Stimulated activated CD4-positive, alpha-beta T cell treated with anti-CD3 and anti-CD28 coated beads, Interleukin-1b, Interleukin-23, amount 100 ng/mL, for 1 hour (primary cell): ENCODE data around the gene CPNE5.
A peak's percentile ranks its signal among the peaks of the same experiment; 100 is the strongest.

Experiments
- DNase-seq, 2 donors: peaks; one replicate each; pipeline ENCODE4 v3.0.0-alpha.2; 2020; ENCODE audit warnings: low read depth in 2 of 2

CPNE5 gene

DNA sequence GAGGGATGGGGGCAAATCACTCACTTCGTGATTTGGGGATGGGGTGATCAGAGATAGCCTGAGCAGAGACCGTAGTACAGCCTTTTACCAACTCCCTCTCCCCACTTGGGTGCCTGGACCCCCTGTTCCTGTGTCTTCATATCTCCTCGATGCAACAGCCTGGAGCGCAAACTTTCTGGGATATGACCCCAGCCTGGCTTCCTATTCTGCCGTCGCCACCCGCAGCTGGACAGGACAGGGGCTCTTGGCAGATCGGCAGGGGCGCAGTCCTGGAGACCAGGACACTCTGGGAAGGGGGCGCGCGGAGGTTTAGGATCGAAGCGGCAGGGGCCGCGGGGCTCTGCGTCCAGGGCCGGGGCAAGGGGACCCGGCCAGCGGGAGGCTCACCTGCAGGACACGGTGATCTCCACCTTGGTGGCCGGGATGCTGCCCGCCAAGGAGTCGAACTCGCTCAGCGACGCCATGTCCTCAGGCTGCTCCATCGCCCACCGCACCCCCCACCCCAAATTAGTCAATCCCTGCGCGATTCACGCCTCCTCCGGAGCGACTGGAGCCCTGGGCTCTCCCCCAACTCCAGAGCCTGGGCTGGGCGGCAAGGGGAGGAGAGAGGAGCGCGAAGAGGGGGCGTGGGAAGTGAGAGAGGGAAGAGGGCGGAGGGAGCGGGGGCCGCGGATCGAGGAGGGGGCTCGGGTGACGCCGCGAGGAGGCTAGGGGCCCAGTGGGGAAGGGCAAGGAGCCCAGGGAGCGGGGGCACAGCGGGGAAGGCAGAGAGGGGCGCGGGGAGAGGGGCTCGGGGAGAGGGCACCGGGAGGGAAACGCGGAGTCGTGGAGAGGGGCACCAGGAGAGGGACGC is at the start of gene CPNE5:
Gene CPNE5 (minus strand): TSS at position 549 of the 853 bp plus-strand sequence. CDS start 67 bp downstream, at position 482.
- no peak for DNase-seq

DNA sequence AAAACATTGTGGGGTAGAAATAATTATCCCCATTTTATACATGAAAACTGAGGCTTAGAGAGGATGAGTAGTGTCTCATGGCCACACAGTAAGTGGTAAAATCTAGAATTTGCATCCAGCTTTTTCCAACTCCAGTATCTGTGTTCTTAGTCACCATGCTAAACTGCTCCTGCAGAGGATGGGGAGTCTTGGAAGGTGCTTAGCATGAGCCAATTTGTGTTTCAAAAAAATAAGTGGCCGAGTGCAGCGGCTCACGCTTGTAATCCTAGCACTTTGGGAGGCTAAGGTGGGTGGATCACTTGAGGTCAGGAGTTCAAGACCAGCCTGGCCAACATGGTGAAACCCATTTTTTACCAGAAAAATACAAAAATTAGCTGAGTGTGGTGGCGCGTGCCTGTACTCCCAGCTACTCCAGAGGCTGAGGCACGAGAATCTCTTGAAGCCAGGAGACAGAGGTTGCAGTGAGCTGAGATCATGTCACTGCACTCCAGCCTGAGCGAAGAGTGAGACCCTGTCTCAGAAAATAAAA is 48.9 kb upstream of the CPNE5 start:
- DNase-seq, result no peak

GRCh38 chr6:36886950-36887618 is 47.8 kb upstream of the CPNE5 start:
- no peak for DNase-seq

DNA sequence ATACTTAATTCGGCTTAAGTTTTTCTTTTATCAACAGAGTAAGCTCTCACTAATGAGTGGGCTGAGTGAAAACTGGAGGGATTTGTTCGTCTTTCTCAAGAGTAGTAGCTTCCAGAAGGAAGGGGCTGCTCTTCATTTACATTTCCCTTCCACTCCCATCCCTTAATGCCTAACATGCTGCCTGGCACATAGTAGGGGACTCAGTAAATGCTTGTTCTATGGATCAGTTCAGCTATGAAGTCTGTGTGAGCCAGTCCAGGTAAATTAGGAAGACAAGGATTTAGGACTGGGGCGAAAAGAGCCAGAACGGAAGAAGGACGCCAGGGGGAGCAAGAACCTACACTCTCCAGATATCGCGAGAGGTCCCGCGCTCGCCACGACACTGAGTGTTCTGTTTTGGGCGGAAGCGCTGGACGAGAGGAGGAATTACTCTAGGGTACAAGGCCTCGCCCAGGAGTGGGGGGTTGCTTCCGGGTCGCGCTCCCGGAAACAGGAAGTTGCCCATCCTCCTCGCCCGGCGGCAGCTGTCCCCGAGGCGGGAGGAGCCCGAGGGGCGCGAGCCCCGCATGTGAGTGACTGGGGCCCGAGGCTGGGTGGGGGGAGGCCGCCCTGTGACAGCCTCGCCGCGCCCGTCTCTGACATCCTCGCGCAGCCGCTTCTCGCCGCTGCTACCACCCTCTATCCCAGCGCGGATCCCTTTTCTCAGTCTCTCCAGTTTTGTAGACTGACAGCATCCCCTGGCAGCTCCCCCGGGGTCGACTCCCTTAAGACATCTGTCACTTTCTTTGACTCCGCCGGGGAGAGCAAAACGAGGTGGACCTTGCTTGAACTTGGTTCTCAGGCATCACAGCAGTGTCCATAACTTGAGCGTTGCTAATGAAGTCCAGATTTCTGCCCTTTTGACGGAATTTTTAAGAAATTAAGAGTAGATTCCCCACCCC is 46.5 kb upstream of the CPNE5 start, which contains the start of gene C6orf89:
Gene C6orf89 (plus strand): TSS at position 492 of the 941 bp plus-strand sequence. CDS start 13,493 bp downstream, outside the sequence.
- DNase-seq, result peak; percentile 89 to 96

GRCh38 chr6:36884610-36885009 is 45.4 kb upstream of the CPNE5 start:
- DNase-seq, result no peak

DNA sequence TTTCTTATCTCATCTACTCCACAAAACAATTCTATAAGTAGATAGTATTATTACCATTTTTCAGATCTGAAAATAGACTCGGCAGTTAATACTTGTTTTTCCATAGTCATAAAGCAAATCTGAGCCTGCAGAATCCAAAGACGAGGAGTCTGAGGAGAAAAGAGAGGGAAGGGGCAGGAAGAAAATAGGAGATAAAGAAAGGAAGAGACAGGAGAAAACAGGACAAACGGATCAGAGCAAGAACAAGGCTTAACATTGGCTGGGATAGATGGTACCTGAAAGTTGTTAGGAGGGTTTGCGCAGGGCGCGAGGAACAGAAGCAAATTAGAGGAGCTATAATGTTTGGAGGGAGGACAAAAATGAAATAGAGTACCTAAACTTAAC is 36.0 kb upstream of the CPNE5 start:
- no peak for DNase-seq

DNA sequence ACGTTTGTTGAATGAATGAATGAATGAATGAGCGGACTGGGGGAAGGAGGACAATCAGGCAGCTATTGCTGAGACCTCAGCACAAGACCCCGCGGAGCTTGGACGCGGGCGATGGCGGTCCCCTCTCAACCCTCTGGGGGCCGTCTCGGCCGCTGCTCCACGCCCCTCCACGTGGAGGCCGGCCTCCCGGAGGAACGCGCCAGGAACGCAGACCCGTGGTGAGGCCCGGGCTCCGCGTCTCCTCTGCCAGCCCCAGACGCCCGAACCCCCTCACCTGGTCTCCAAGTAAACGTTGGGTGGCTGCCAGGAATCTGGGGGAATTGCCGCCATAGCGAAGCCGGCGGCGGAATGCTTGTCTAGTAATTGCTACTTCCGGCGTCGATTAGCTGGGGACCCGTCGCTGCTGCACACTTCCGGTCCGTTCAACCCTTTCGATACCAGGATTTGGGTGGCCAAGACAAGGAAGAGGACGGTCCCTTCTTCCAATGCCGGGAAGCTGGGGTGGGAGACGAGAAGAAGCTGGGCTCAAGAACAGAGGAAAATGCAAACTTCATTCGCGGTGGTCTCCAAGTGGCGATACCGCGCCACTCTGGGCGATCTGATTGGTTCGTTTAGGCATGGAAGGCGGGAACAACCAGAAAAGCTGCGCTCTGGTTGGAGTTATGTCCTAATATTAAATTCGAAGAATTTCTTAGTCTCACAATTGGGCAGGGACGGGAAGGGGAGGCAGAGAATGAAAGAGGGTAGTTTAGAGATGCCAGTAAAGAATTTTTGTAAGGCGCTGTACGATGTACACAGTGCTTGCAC is 35.4 kb upstream of the CPNE5 start, which contains the start of gene PPIL1:
Gene PPIL1 (minus strand): TSS at position 361 of the 807 bp plus-strand sequence. CDS start 31 bp downstream, at position 330.
- DNase-seq, result peak; percentile 58 to 62

DNA sequence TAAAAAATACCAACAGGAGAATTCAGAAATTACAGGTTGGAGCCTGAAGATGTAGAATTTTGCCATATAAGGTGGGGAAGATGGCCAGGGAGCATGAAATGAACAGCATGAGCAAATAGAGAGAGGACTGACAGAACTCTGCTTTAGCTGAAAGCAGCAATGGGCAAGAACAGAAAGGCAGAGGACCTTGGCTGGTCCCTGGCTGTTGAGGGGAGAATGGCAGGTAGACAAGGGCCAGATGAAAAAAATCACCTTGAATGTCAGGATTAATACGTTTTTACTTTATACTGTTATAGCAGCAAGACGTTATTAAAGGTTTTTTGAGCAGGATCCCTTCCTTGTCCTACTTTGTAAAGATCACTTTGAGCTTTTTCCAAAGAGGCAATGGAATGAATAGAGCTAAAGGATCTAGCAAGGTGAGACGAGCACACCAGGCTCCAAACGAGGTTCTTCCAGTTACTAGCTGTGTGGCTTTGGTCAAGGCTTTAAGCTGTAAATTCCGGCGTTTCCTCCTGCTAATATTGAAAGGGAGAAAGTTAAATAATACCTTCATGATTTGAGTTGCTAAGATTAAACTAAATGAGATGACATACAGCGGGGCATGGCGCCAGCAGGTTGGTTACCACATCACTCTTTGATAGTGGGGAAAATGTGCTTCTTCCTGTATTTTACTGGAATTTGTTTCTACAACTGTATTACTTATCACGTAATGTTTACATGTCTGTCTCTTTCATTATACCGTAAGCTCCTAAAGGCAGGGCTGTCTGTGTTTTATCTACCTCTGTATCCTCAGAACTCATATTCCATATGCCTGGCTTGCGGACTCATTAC is 34.6 kb upstream of the CPNE5 start:
- DNase-seq, result no peak

DNA sequence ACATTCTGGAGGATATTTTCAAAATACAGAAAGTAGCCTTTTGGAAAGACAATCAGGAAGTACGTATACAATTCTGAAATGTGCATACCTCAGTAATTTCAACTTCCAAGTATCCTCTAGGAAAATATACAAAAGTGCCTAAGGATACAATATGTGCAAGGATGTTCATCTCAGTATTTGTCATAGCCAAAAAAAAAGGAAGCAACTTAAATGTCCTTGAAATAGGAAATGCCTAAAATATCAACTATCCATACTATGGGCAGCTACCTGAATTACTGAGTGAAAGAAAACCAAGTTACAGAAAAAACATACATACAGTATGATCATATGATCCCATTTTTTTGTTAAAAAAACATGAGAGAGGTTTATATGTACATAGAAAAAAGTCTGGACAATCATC is 33.9 kb upstream of the CPNE5 start:
- DNase-seq, result no peak

GRCh38 chr6:36871686-36872085 is 32.4 kb upstream of the CPNE5 start:
- no peak for DNase-seq

DNA sequence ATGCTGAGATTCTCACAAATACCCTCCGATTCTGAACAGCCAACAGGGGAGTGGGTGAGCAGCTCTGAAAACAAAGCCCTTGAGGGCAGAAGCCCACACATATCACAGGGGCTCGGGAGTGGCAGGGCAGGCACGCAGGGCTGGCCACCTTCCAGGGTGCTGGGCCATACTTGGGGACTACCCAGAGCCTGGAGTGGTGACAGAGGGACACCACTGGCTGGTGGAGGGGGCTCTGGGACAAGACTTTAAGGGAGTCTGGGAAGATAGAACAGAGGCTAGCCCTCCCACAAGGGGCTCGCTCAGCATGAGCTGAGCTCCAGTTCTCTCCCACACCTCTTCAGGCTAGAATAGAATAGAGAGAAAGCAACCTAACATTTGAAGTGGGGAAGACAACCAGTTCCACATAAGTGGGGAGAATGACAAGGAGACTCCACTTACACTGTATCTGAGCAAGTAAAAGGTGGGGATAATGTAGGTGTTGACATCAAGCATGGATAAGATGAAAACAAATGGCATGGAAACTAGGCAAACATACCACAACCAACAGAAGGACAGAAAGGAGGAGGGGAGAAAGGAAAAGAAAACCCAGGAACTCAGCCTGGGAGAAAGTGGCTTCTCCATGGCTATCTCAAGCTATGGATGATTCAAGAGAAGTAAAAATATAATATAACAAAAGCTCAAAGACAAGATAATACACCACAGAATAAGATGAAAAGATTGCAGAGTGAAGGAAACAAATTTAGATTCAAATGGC is 28.4 kb upstream of the CPNE5 start:
- no peak for DNase-seq

DNA sequence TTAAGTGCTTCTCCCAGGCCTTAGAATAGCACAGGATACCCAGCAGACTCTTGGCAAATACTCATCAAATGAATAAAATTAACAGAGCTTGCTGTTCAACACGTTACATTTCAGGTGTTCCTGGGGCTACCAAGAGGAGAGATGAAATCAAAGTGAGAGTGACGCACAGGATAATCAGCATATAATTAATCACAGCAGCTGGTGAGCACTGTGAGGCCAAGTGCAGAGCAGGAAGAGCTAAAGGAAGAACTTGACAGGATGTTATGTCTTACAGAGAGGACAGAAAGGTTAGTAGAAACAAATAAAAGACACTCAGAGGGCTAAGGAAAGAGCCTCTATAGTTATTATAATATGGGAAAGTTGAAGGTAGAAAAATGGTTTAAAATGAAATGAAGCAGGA is 26.6 kb upstream of the CPNE5 start:
- no peak for DNase-seq

- DNase-seq, result no peak
These were observed 24.7 kb upstream of the CPNE5 start for GRCh38 chr6:36863670-36864540.

- DNase-seq, result no peak
These were observed 23.7 kb upstream of the CPNE5 start for GRCh38 chr6:36862848-36863382.

- DNase-seq, result no peak
These were observed 23.1 kb upstream of the CPNE5 start for GRCh38 chr6:36862164-36862847.

DNA sequence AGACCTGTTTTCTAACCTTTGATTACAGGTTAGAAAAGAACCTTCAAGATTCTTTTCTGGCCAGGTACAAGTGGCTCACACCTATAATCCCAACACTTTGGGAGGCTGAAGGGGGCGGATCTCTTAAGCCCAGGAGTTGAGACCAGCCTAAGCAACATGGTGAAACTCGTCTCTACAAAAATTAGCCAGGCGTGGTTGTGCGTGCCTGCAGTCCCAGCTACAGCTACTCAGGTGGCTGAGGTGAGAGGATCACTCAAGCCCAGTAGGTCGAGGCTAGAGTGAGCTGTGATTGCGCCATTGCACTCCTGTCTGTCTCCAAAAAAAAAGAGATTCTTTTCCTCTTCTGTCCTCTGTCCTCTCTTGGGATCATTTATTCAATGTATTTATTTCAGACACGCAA is 20.9 kb upstream of the CPNE5 start:
- DNase-seq, result no peak

DNA sequence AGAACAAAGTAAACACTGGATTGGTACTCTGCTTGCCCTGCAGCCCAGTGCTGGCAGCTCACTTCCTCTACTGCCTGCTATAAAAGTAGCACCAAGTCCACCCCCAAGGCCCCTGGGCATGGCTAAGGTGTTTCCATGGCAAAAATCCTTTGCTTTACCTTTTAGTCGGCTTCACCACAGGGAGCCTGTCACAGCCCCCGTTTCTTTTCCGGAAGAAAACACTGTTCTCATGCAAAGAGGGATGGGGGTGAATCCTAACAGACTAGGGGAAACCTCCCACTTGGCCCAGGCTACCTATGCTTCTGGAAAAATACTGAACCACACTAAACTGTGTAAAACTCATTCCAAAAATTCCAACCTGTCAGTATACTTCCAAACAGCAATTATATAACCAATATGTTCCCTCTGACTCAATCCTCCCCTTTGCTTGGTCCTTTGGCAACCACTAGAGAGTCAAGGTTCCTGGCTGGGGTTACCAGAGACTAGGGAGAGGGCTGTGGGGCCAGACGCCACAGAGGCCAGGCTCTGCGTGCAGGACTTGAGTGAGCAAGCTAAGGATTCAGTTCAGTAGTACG is 19.2 kb upstream of the CPNE5 start:
- DNase-seq, result no peak
